Kidney tubule cell (primary cell): Measurements from ENCODE around the gene SMAD1.
A peak's percentile ranks its signal among the peaks of the same experiment; 100 is the strongest.

Source experiments
- DNase-seq: peaks from one replicate; pipeline ENCODE4 v3.0.0-alpha.2; 2018; ENCODE audit warnings: low spot score

Gene SMAD1

DNA sequence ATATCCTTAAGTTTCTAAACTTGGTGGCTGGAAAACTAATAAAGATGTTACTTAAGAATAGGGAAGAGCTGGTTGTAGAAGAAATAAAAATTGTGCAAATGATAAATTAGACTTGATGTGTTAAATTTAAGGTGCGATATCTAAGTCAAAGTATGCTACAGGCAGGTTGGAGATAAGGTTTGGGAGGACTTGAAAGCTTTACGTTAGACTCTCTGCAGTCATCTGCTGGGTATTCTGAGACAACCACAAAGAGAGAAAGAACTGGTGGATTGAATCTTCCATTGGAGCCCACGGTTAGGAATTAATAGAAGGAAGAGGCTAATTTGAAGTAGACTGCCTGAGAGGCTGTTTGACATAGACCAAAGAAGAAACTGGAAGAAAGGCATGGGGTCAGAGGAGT is 7.9 kb downstream of the SMAD1 start:
- no peak for DNase-seq

DNA sequence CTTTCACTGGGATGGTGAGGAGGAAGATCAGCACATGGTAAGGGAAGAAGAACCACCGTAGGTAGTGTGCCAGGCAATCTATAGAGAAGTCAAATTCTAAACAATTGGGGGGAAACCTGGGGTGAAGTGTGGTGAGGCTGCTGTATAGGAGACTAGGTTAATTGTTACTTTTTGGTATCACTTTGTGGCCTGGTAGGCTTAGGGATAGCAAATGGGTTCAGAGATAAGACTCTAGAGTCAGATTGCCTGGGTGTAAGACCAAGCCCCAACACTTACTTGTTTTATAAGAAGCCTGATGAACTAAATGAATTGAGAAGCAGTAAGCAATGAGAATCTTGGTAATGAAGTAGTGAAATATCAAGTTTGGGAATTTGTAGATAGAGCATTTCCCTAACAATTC is 8.7 kb downstream of the SMAD1 start:
- DNase-seq = no peak

DNA sequence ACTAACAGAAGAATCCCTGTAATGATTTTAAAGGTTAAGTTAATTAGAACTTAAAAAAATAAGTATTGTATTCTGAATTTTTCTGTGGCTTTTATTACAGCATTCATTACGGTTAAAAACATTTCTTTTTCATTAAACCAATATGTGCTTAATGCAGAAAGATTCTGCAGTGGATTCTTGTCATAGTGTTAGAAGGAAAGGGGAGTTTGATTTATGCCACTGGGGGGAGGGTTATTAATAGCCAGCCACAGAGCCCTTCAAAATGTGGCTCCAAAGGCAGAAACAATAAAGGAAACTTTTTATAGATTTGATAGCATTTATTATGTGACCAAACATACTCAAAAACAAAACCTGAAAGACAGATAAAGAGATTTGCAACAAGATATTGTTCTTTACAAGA is 9.1 kb downstream of the SMAD1 start:
- DNase-seq = no peak

DNA sequence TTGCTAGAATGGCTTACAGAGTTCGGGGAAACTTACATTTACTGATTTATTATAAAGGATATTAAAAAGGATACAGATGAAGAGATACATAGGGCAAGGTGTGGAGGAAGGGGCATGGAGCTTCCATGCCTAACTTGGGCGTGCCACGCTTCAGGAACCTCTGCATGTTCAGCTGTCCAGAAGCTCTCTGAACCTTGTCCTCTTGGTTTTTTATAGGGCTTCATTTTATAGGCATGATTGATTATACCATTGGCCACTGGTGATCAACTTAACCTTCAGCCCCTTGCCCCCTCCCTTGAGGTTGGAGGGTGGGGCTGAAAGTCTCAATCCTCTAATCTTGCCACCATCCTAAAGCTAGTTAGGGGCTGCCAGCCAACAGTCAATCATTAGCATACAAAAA is 10.7 kb downstream of the SMAD1 start:
- DNase-seq = no peak

DNA sequence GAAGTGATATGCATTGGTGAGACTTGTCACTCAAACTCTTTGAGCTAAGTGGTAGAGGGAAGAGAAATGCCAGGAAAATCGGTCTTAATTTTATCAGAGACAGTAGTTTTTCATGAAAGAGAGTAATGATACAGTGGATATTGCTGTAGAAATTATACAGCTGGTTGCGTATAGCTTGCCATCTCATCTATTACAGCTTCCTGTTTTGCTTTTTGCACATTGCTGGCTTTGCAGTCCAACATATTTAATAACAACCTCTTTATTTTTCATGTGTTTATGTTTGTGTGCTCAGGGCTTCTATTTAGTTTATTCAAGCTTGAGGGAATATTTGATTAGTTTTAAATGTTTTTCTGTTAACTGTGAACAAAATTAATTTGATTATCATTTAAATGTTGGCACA is 11.5 kb downstream of the SMAD1 start:
- DNase-seq = no peak

DNA sequence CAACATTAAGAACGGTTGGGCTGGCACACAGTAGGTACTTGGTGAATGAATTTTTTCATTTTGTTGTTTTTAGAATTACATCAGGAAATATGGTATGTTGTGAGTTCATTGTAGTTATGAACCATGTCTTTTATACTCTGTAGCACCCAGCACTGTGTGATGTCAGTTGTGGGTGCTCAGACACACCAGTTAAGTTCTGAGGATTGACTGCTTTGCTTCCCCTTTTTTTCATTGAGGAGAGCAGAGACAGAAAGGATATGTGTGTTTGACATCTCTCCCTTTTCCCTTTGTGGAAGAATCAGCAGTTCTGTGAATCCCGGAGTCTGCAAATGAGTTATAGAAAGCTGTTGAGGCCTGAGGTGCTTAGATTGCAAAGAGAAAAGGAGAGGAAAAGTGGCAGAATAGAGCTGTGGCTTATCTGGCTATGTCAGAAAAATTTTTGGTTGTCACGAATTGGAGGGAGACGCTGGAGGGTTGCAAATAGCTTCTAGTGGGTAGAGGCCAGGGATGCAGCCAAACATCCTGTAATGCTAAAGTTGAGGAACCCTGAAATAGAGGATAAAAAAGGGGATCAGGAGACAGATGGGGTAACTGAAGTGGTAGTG is 13.1 kb downstream of the SMAD1 start:
- DNase-seq = no peak

DNA sequence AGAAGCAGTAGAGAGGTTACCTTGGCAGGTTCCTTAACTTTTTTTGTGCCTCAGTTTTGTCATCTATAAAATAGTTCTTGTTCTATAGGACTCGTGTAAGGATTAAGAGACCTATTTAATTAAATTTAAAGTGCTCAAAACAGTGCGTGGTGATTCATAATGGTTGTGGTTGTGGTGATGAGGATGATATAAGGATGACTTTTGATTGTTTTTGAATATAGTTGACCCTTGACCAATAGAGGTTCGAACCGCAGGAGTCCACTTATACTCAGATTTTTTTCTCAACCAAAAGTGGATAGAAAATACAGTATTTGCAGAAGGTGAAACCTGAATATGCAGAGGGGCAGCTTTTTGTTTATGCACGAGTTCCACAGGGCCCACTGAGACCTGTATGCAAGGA is 14.6 kb downstream of the SMAD1 start:
- DNase-seq = no peak

DNA sequence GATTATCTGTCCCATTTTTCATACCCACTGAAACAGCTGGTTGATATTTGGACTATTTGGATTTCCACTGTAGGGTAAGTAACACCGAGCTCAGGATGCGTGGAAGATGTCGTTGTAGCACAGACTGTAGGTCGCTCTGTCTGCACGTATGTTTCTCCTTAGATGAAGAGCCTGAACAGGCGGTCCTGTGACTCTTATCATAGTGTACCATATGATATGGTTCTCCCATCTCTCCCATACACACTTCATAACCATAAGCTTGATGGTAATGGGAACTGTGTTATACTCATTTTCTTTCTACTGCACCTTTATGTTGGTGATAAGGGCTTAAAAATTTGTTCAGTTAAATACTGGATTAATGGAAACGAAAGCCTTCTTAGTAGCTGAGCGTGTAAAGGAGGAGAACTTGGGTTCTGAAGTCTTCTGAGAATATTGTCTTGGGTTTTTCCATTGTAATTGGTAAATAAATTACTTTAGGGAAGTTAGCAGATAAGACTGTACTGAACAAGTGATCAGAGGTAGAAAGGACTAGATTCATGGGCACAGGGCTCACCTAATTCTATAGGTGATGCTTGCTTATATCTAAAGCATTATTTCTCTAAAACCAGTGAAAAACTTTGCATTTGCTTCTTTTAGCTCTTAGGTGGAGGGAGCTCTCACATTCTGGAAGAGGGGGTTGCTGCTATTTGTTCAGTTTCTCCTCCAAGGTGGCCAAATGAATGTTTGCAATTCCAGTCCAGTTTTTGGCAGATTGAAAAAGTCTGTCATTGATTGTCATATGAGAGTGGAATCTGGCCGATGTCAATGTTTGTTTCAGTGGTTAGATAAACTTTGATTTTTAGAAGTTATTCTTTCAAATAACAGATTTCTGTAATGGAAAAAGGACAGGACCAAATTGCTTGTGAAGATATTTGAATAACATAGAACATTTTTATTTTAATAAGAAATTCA is 15.8 kb downstream of the SMAD1 start:
- no peak for DNase-seq

DNA sequence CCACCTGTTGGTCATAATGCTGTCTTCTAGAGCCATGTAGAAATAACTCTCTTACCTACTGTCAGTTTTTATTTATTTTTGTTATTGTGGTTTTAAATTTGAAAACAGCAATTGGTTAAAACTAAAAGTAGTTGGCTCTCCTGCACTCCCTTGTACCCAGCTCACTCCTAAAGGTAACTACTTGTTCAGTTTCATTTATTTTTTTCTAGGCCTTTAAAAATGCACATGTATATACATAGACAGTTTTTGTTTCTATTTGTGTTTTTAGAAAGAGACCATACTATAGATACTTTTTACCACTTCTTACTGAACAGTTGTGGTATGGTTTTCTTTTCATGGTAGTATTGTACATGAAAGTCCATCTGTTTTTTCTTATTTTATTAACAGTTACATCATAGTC is 16.8 kb downstream of the SMAD1 start:
- DNase-seq = no peak

DNA sequence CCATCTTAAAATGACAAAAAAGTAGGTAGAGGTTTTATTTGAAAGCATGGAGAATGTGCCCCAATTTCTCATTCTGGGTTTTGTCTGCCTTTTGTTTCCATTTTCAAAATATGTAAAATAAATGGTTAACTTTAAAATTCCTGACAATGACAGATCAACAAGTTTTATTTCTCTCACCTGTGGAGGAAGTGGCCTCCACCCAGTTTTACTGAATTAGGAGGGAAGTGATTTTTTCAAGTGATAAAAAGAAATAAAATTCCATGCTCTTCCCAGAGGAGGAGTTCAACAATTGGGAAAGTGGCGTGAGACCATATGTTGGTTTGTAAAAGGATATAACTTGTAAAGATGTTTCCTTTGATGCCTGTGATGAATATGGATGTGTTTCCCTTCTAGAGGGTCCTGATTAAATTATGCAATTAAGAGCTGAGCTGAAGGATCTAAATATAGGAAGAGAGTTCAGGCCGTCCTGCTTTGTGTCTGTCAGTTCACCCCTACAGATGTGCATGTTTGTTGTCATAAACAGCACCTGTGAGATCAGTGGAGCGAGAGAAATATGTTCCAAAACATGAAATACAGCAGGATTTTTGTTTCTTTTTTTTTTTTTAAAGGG is 19.5 kb downstream of the SMAD1 start:
- DNase-seq = no peak

DNA sequence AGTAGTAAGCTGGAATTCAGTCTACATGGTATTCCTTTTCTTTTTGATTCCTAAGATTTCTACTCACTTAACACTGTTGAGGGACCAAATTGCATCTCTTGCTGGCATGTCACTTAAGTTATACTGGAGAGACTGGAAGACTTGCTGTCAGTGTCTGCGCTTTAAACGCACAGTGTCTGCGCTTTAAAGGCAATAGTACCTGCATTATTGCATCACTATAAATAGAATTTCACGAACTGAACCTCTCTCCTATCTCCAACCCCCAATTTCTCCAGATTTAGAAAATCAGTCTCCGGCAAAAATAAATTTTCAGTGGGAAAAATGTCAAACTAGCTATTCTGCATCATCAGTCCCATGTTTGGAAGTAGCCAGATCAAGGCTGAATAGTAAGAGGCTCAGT is 21.2 kb downstream of the SMAD1 start:
- DNase-seq = no peak

DNA sequence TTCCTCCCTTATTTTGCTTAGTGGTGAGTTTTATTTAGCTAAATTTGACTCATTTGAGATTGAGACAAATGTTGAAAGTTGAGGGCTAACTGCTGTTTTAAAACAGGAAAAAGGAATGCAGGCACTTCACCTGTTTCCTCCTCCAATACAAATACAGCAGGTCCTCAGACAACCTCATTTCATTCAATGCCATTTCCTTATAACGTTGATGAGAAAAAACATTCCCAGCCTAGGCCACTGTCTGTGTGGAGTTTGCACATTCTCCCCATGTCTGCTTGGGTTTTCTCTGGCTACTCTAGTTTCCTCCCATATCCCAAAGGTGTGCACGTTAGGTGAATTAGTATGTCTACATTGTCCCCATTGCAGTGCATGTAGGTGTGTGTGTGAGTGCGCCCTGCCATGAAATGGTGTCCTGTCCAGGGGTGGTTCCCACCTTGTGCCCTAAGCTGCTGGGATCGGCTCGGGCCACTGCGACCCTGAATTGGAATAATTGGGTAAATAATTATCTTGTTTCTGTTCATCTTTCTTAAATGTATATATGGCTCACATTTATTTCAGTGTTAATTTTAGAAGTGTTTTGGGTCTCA is 21.9 kb downstream of the SMAD1 start:
- no peak for DNase-seq

DNA sequence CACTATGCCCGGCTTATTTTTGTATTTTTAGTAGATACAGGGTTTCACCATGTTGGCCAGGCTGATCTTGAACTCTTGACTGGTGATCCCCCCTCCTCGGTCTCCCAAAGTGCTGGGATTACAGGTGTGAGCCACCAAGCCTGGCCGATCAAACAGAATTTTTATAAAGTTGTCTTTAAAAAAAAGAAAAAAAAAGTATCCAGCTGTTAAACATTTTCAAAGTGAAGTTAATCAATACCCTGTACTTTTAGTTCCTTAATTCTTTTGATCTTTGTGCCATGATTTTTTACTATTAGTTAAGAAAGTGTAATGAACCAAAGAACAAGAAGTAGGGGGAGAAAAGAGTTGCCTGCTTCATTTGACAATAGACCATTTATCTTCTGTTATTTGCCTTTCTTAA is 24.3 kb downstream of the SMAD1 start:
- peak; percentile 37 for DNase-seq

DNA sequence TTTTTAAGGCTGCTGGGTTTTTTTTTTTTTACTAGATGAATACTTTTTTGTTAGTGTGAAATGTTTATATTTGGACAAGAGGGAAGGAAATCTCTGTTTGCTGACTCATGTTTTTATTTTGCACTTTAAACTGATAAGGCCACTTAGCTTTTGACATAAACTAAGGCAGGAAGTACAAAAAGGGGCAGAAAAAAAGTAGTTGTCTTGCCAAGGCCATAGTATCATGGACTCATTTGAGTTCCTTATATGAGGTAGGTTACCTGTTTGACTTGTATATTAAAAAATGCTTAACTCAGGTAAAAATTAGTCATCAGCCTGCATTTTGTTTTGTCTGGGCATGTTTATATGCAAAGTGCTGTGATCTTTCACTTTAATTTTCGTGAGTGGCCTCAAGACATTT is 26.0 kb downstream of the SMAD1 start:
- DNase-seq = peak; percentile 31

DNA sequence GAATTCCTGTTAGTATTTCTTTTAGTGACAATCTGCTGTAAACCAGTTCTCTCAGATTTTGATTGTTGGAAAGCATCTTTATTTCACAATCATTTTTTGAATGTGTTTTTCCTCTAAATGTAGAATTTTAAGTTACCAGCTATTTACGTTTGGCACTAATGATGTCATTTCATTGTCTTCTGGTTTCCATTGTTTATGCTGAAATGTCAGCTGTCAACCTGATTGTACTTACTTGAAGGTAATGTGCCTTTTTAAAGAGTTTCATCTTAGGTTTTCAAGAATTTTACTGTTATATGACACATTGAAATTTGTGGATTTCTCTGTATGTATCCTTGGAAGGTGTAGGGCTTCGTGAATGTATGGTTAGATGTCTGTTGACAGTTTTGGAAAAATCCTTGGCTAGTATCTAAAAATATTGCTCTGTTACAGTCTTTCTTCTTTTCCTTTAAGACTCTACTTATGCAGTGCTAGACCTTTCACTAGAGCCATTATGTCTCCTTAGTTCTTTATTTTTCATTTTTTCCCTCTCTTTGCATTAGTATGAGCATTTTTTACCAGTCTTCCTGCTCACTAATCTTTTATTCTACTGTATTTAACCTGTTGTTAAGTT is 30.4 kb downstream of the SMAD1 start:
- DNase-seq = peak; percentile 26

DNA sequence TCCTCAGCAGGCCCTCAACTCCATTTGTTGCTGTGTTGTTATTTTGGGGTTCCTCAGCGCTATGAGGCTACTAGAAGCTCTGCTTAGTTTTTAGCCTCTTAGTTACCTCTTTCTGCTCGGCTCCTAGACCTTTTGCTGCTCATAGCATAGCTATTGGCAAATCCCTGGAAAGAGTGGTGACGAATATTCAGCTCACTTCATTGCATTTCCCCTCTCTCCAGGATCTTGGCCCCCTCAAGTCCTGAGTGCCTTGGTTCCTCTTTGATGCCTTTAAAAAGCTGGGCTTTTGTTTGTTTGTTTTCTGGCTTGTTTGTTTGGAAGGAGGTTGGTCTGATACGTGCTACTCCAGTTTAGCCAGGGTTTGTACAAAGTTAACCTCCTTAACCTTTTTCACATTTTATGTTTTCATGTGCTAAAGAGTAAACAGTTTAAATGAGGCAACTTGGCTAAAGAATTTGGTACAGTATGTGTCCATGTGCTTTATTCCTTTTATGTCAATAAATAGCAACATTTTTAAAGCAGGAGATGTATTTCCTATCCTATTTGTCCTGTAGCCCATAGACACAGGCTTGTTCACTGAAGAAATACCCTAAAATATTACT is 31.5 kb downstream of the SMAD1 start:
- DNase-seq = no peak

DNA sequence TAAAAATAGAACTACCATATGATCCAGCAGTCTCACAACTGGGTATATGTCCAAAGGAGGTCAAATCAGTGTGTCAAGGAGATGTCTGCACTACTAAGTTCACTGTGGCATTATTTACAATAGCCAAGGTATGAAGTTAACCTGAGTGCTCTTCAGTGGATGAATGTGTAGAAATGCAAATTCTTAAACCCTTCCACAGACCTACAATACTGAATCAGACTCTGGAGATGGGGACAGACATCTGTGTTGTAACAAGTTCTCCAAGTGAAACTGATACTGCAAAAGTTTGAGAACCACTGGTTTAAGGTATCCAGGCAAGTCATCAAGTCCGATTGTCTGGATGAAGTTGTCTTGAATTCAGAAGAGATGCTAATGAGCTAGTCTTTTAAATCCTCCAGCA is 38.5 kb downstream of the SMAD1 start:
- DNase-seq = no peak

DNA sequence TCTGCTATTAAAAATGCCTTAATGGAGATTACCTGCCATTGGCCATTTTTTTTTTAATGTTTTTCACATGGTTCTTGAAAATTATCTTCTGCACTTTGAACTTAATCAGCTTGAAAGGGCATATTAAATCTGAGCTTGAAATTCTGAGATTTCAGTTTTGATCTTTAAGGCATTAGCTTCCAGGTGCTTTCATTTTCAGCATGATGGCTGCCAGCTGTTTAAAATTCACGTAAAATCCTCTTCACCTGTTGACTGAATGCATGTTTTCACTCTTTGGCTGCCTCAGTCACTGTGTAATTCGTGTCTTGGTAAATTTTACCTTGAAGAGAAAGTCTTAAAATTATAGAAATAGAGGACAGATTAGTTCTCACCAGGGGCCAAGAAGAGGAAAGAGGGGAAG is 39.6 kb downstream of the SMAD1 start:
- DNase-seq = no peak

DNA sequence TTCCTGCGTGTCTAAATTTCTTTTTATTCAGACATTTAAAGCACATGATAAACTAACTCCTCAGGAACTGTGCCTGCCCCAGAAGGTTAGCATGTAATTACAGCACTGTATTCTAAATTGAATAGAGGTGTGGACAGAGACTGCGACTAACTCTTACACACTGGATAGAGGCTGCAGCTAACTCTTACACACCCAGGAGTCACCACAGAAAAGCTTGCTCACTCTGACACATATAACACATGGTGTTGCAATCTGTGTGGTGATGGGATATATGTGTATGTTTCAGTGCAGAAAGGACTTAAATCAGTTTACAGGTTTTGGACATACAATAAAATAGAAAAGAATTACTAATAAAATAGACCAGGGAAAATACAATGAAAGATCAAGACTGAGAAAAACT is 41.5 kb downstream of the SMAD1 start:
- DNase-seq = no peak

DNA sequence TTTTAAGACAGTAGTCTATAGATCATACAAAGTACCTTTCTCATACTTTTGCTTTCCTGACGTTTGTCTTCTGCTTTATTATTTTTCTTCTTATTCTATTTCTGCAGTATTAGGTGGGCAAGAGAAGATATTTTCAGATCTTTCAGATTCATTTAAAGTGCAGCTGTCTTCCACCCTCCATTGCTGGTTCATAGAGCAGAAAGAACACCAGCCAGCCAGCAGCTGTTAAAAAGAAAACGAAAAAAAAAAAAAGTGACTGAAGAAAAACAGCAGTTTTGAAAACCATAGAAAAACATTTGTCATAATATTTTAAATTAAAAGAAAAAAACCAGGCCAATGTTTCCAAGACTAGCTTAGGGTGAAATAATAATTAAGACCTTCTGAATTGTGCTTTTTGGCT is 42.9 kb downstream of the SMAD1 start:
- no peak for DNase-seq

DNA sequence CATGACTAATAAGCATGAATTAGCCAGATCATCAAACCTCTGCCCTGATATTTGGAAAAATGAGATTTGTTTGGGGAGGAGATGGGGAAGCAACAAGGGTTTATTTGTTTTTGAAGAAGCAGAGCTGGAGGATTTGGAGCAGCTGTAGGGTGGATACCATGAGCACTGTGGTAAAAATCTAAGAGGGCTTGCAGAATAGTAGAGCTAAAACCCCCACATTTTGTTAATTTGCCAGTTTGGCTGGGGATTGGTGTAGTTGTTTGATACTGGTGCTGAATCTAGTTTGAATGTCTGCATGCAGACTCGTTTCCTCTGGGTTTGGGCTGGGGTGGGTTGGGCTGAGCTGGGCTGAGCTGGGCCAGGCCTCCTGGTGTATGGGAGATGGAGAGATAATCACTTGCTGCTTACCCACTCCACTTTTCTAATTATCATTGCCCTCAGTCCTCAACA is 43.7 kb downstream of the SMAD1 start:
- DNase-seq = no peak

DNA sequence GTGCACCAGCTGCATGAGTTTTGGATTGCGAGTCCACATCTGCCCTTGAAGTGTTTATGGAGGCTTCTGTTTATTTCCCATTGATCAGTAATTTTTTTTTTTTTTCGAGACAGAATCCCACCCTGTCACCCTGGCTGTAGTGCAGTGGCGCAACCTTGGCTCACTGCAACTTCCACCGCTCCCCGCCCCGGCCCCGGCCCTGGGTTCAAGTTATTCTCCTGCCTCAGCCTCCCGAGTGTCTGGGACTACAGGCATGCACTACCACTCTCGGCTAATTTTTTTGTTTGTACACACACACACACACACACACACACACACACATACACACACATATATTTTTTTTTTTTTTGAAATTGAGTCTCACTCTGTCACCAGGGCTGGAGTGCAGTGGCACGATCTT is 46.1 kb downstream of the SMAD1 start:
- no peak for DNase-seq
